GM18526 (cell line): ENCODE results near the gene LIME1.

Source experiments
- POLR2A ChIP-seq: IDR thresholded peaks from 3 replicates; pipeline ENCODE4 v1.6.1; 2011; ENCODE audit not compliant: insufficient read length; ENCODE audit errors: extremely low read depth

The LIME1 gene

DNA sequence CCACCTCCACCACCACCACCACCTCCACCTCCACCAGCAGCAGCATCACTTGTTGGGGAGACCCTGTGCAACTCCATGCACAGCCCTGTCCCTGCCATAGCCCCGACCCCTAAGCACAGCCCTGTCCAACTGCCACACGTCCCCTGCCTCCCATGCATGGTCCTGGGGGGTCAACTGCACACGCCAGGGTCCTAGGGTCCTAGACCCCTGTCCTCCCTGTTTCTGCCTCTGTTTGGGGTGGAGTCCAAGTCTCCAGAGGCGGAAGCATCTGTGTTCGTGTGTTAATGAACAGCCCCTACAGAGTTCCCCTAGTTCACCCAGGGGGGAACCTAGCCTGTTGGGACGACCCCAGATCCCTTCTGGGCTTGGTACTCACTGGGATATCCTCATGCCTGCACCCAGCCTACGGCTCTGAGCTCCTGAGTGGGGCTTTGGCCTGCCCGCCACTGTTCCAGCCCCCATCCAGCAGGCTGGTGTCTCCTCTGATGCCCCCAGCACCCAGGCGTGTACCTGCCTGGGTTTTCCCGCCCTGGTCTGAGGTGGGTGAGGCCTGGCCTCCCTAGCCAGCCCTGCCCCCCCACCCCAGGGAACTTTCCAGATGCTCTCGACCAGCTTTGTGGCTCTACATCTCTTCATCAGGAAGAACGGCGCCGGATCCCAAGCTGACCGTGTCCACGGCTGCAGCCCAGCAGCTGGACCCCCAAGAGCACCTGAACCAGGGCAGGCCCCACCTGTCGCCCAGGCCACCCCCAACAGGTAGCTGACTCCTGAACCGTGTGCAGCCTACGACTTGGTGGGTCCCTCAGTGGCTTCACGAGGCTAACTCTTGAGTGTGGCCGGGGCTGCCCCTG is 42.5 kb upstream of the LIME1 start:
- no peak for TF ChIP-seq POLR2A

DNA sequence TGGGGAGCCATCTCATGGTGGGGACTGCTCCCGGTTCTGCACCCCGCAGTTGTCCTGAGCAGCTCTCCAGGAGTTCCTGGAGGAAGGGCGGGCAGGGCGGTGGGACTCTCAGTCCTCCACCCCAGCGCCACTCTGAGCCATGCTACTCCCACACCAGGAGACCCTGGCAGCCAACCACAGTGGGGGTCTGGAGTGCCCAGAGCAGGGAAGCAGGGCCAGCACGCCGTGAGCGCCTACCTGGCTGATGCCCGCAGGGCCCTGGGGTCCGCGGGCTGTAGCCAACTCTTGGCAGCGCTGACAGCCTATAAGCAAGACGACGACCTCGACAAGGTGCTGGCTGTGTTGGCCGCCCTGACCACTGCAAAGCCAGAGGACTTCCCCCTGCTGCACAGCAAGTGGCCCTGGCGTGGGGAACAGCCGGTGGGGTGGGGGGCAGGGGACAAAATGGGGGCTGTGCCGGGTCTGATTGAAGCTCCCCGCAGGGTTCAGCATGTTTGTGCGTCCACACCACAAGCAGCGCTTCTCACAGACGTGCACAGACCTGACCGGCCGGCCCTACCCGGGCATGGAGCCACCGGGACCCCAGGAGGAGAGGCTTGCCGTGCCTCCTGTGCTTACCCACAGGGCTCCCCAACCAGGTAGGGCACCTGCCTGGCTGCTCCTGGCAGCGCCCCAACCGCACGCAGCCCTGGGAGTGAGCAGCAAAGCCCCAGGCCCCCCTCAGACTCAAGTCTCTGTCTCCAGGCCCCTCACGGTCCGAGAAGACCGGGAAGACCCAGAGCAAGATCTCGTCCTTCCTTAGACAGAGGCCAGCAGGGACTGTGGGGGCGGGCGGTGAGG is 41.7 kb upstream of the LIME1 start:
- TF ChIP-seq POLR2A: no peak

DNA sequence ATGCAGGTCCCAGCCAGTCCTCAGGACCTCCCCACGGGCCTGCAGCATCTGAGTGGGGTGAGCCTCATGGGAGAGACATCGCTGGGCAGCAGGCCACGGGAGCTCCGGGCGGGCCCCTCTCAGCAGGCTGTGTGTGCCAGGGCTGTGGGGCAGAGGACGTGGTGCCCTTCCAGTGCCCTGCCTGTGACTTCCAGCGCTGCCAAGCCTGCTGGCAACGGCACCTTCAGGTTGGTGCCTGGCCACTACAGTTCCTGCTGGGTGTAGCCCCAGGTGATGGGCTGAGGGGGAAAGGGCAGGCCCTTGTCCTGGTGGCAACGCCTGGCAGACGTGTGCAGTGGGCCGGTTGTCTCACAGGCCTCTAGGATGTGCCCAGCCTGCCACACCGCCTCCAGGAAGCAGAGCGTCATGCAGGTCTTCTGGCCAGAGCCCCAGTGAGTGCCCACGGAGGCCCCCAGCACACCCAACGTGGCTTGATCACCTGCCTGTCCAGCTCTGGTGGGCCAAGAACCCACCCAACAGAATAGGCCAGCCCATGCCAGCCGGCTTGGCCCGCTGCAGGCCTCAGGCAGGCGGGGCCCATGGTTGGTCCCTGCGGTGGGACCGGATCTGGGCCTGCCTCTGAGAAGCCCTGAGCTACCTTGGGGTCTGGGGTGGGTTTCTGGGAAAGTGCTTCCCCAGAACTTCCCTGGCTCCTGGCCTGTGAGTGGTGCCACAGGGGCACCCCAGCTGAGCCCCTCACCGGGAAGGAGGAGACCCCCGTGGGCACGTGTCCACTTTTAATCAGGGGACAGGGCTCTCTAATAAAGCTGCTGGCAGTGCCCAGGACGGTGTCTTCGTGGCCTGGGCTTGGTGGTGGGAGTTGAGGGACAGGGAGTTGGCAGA is 40.8 kb upstream of the LIME1 start:
- no peak for TF ChIP-seq POLR2A

GRCh38 chr20:63696306-63696627 is 40.2 kb upstream of the LIME1 start:
- no peak for TF ChIP-seq POLR2A

DNA sequence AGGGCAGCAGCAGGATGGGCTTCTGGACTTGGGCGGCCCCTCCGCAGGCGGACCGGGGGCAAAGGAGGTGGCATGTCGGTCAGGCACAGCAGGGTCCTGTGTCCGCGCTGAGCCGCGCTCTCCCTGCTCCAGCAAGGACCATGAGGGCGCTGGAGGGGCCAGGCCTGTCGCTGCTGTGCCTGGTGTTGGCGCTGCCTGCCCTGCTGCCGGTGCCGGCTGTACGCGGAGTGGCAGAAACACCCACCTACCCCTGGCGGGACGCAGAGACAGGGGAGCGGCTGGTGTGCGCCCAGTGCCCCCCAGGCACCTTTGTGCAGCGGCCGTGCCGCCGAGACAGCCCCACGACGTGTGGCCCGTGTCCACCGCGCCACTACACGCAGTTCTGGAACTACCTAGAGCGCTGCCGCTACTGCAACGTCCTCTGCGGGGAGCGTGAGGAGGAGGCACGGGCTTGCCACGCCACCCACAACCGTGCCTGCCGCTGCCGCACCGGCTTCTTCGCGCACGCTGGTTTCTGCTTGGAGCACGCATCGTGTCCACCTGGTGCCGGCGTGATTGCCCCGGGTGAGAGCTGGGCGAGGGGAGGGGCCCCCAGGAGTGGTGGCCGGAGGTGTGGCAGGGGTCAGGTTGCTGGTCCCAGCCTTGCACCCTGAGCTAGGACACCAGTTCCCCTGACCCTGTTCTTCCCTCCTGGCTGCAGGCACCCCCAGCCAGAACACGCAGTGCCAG is 39.7 kb upstream of the LIME1 start, which contains the start of gene TNFRSF6B:
Gene TNFRSF6B (plus strand): TSS at position 25 of the 729 bp plus-strand sequence. CDS start 116 bp downstream, at position 141.
- TF ChIP-seq POLR2A: no peak

GRCh38 chr20:63697357-63697867 is 39.1 kb upstream of the LIME1 start:
- no peak for TF ChIP-seq POLR2A

- TF ChIP-seq POLR2A: no peak
These were observed 38.5 kb upstream of the LIME1 start for GRCh38 chr20:63697868-63698545.

GRCh38 chr20:63698739-63699465 is 37.6 kb upstream of the LIME1 start:
- TF ChIP-seq POLR2A: peak; percentile 11

GRCh38 chr20:63699466-63700198 is 36.8 kb upstream of the LIME1 start:
- no peak for TF ChIP-seq POLR2A

DNA sequence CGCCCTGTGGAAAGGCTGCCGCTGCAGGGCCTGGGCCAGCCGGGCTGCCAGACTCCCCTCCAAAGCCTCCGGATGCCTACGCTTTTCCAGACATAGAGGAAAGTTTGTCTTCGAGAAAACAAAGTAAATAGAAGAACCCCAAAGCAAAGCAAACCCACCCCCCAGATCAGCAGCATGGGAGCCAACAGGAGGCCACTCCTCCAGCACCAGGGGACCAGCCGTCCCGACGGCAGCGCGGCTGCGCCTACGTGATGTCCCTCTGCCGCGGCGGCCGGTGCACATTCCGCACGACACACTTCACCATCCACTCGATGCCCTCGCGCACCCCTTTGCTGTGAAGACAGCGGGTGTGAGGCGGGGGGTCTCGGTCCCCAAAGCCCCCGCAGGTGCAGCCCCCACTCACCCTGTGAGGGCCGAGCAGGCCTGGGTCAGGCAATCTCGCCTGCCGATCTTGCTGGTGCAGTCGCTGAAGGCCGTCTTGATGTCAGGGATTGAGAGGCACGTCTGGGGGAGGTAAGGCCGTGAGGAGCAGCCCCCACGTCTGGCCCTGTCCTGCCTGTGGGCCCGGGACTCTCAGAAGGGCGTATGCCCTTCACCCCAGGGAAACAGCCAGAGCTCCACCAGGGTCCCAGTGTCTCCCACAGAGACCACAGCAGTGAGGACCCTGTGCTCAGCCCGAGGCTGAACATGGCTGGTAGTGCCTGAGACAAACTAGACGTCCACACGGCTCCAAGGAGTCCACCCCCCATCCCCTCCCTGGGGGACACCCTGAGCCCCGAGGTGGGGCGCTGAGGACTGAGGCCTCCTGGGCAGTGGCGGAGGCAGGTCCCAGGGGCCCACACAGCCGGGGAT is 36.0 kb upstream of the LIME1 start:
- no peak for TF ChIP-seq POLR2A

DNA sequence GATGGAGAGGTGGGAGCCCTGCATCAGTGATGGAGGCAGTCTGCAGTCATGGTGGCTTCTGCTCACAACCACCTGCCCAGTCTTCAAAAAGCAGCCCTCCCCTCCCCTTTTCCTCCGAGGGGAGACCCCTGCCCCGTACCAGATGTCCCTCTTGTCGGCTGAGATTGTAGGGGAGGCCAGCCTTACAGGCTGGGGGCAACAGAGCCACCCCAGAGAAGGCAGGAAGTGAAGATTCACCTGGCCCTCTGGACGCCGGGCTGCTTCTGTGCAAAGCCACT is 35.5 kb upstream of the LIME1 start:
- no peak for TF ChIP-seq POLR2A
